Progenitor cell of endocrine pancreas (in vitro differentiated cells): Measurements from ENCODE around the gene MST1R. TPM values are rescaled to one million over a fixed set of nuclear protein-coding genes. Genes with fewer than 3 reads are reported as not detected.
"Not testable (repeated sequence)": the region's sequence is repeated elsewhere in the genome, so short reads cannot be mapped to it uniquely, and the experiment has no call there.

Experiments used
- DNase-seq: peaks from one replicate; pipeline ENCODE4 v3.0.0; 2021; ENCODE audit warnings: low spot score; ENCODE audit not compliant: unreplicated experiment
- H3K27ac Mint-ChIP-seq: 2 replicates; pipeline ENCODE4 v1.8.0; 2021; ENCODE audit warnings: mild to moderate bottlenecking, moderate library complexity, mixed read lengths
- H3K27me3 Mint-ChIP-seq: 2 replicates; pipeline ENCODE4 v1.8.0; 2021; ENCODE audit warnings: mixed read lengths
- H3K36me3 Mint-ChIP-seq: 2 replicates; pipeline ENCODE4 v1.8.0; 2022; ENCODE audit warnings: mixed read lengths; ENCODE audit not compliant: insufficient read depth
- H3K4me1 Mint-ChIP-seq: 2 replicates; pipeline ENCODE4 v1.8.0; 2021; ENCODE audit warnings: low read depth, mixed read lengths
- H3K4me3 Mint-ChIP-seq: 2 replicates; pipeline ENCODE4 v1.8.0; 2021; ENCODE audit warnings: low read depth, mild to moderate bottlenecking, moderate library complexity, mixed read lengths
- H3K9me3 Mint-ChIP-seq: 2 replicates; pipeline ENCODE4 v1.8.0; 2021; ENCODE audit warnings: low read depth, mixed read lengths
- CTCF ChIP-seq: fragments of 200-600 bp; sonication (generic); IDR thresholded peaks from one replicate; pipeline ENCODE4 v1.5.0; 2021; ENCODE audit warnings: antibody characterized with exemption, mild to moderate bottlenecking; ENCODE audit not compliant: unreplicated experiment
- total RNA-seq: library from RNA; stranded (reverse); gene quantifications from 2 replicates; pipeline ENCODE4 v1.2.1, GENCODE V29; 2021

The MST1R gene
- total RNA-seq, 1 donor from 2014 or later: 4.4 TPM

- H3K36me3 Mint-ChIP-seq: peaks cover 8% of the 10 kb centered on the region
- H3K27ac Mint-ChIP-seq: no peak overlapping the region
- H3K9me3 Mint-ChIP-seq: no peaks in the 10 kb centered on the region
- TF ChIP-seq CTCF: peak; percentile 32
- H3K27me3 Mint-ChIP-seq: peaks cover 30% of the 10 kb centered on the region
- DNase-seq: no peak
- H3K4me1 Mint-ChIP-seq: no peaks in the 10 kb centered on the region
- H3K4me3 Mint-ChIP-seq: no peak overlapping the region
Observed at GRCh38 chr3:49910409-49911123, 6.9 kb upstream of the MST1R start.

GRCh38 chr3:49908373-49909199 is 4.9 kb upstream of the MST1R start:
- Mint-ChIP-seq H3K36me3 (peaks cover 8% of the 10 kb centered on the region), H3K9me3 (no peaks in the 10 kb centered on the region), H3K27ac (no peak overlapping the region), H3K4me3 (no peak overlapping the region), H3K4me1 (peaks cover 2% of the 10 kb centered on the region), H3K27me3 (peaks cover 30% of the 10 kb centered on the region)
- no peak for DNase-seq
- no peak for TF ChIP-seq CTCF

GRCh38 chr3:49906073-49906743 is 2.5 kb upstream of the MST1R start:
- H3K9me3 Mint-ChIP-seq: no peaks in the 10 kb centered on the region
- TF ChIP-seq CTCF: peak; percentile 58
- peaks cover 2% of the 10 kb centered on the region for H3K4me1 Mint-ChIP-seq
- H3K4me3 Mint-ChIP-seq: no peak overlapping the region
- no peak for DNase-seq
- peaks cover 6% of the 10 kb centered on the region for H3K36me3 Mint-ChIP-seq
- H3K27ac Mint-ChIP-seq: no peak overlapping the region
- peaks cover 22% of the 10 kb centered on the region for H3K27me3 Mint-ChIP-seq

DNA sequence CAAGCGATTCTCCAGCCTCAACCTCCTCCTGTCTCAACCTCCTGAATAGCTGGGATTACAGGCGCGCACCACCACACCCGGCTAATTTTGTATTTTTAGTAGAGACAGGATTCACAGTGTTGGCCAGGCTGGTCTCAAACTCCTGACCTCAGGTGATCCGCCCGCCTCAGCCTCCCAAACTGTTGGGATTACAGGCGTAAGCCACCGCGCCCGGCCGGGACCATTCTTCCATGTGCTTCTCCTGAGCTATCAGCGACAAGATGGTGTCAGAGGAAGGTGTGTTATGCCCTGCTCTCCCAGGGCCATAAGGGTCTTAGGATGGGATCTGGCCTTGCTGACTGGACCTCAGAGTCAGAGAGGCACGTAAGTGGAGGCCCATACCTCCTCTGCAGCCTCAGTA is 775 bp upstream of the MST1R start:
- not testable (repeated sequence) for H3K36me3 Mint-ChIP-seq, H3K9me3 Mint-ChIP-seq, H3K27ac Mint-ChIP-seq, DNase-seq, H3K27me3 Mint-ChIP-seq, H3K4me3 Mint-ChIP-seq, H3K4me1 Mint-ChIP-seq

- Mint-ChIP-seq H3K27ac (no peak overlapping the region), H3K4me1 (peaks cover 2% of the 10 kb centered on the region), H3K4me3 (no peak overlapping the region), H3K27me3 (peaks cover 4% of the 10 kb centered on the region), H3K9me3 (no peaks in the 10 kb centered on the region), H3K36me3 (no peaks in the 10 kb centered on the region)
- no peak for TF ChIP-seq CTCF
- no peak for DNase-seq
Observed at GRCh38 chr3:49902511-49903345, 945 bp downstream of the MST1R start.
